ENCODE data around the gene RASA2.

RASA2 gene

GRCh38 chr3:141538568-141539240 is 51.9 kb downstream of the RASA2 start:
- DNase-seq, result no peak

GRCh38 chr3:141539431-141540187 is 52.8 kb downstream of the RASA2 start:
- no peak for DNase-seq

GRCh38 chr3:141540531-141540930 is 53.7 kb downstream of the RASA2 start:
- no peak for DNase-seq

GRCh38 chr3:141542202-141542969 is 55.6 kb downstream of the RASA2 start:
- DNase-seq, result no peak

GRCh38 chr3:141542989-141543388 is 56.2 kb downstream of the RASA2 start:
- DNase-seq, result no peak

- peak; percentile 64 for DNase-seq
Measured at GRCh38 chr3:141544697-141545096, 57.9 kb downstream of the RASA2 start.

GRCh38 chr3:141546081-141546480 is 59.3 kb downstream of the RASA2 start:
- no peak for DNase-seq

GRCh38 chr3:141546586-141546985 is 59.8 kb downstream of the RASA2 start:
- DNase-seq, result no peak

- DNase-seq, result no peak
Measured at GRCh38 chr3:141547791-141548190, 61.0 kb downstream of the RASA2 start.

GRCh38 chr3:141550926-141551665 is 64.3 kb downstream of the RASA2 start:
- DNase-seq, result no peak

- DNase-seq, result no peak
Measured at GRCh38 chr3:141552440-141552991, 65.7 kb downstream of the RASA2 start.

GRCh38 chr3:141553055-141553454 is 66.2 kb downstream of the RASA2 start:
- DNase-seq, result peak; percentile 70

GRCh38 chr3:141556034-141556433 is 69.2 kb downstream of the RASA2 start:
- no peak for DNase-seq

- no peak for DNase-seq
Measured at GRCh38 chr3:141557961-141558706, 71.3 kb downstream of the RASA2 start.

GRCh38 chr3:141561426-141562034 is 74.7 kb downstream of the RASA2 start:
- peak; percentile 80 for DNase-seq

- DNase-seq, result no peak
Measured at GRCh38 chr3:141564241-141564640, 77.4 kb downstream of the RASA2 start.

GRCh38 chr3:141570068-141570467 is 83.2 kb downstream of the RASA2 start:
- no peak for DNase-seq

- peak; percentile 18 for DNase-seq
Measured at GRCh38 chr3:141575879-141576743, 89.3 kb downstream of the RASA2 start.

- no peak for DNase-seq
Measured at GRCh38 chr3:141576744-141577052, 89.9 kb downstream of the RASA2 start.

GRCh38 chr3:141578202-141578973 is 91.6 kb downstream of the RASA2 start:
- no peak for DNase-seq
